ENCODE results near the gene COPZ1.

- TF ChIP-seq ZNF8 (CRISPR knock-in tag; IDR thresholded peaks at IDR 0.05) (no peak), ZNF565 (CRISPR knock-in tag; conservative IDR thresholded peaks at IDR 0.05; ENCODE audit: low read depth) (no peak)
These were observed 17.8 kb upstream of the COPZ1 start for GRCh38 chr12:54306925-54307741.

Data from SK-N-SH treated with all-trans-retinoic acid at 6 μM for 48 hours (cell line).